ENCODE data around the gene UBA3.

UBA3 gene

DNA sequence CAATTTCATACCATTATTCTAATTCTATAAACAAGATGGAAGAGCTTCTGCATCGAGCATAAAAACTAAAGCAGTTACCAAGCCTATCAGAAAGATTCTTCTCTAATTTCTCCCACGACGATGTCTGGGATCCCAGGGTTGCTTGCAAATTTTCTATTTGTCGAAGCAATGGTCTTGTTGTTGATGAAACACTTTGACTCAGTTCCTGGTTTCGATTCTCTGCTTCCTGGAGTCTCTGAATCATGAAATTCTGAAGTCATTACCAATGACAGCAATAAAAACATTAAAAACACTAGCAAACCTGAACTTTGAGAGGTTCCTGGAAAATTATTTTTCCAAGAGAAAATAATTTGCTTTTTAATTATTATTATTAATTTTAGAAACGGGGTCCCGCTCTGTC lies 46.7 kb downstream of the UBA3 start:
- no peak overlapping the region for H2AK5ac ChIP-seq (ENCODE audit: low read depth, low read length)
- DNase-seq (ENCODE audit: low spot score) = no peak
- H2BK15ac ChIP-seq (ENCODE audit: low read length) = no peak overlapping the region
- no peak overlapping the region for H3K4me3 ChIP-seq (ENCODE audit: low read length in 2 of 2)
- no peak overlapping the region for H4K91ac ChIP-seq (ENCODE audit: low read depth, low read length, poor library complexity)
- no peaks in the 10 kb centered on the region for H3K79me1 ChIP-seq (ENCODE audit: low read depth, low read length)
- H3K9me3 ChIP-seq (replicated peaks in 1 of 2; ENCODE audit: control insufficient read depth in 2 of 2, insufficient read depth in 1 of 2, low read depth in 1 of 2, low read length in 2 of 2) = no peaks in the 10 kb centered on the region
- no peaks in the 10 kb centered on the region for H3K27me3 ChIP-seq (ENCODE audit: control insufficient read depth in 3 of 3, insufficient read depth in 3 of 3, low read depth in 1 of 3, low read length in 3 of 3)
- H3K4me2 ChIP-seq (ENCODE audit: insufficient read depth, low read length, poor library complexity, severe bottlenecking) = no peak overlapping the region
- no peak overlapping the region for H2BK5ac ChIP-seq (ENCODE audit: low read length)
- H2AFZ ChIP-seq (ENCODE audit: low read length) = no peak overlapping the region
- H3K14ac ChIP-seq (ENCODE audit: low read length) = no peak overlapping the region
- no peak overlapping the region for H2BK120ac ChIP-seq (ENCODE audit: low read depth, low read length)
- no peak overlapping the region for H2BK12ac ChIP-seq (ENCODE audit: low read length)
- peaks cover 14 to 95% of the 10 kb centered on the region in 2 donors for H3K36me3 ChIP-seq (replicated peaks in 1 of 2; ENCODE audit: control insufficient read depth in 2 of 2, insufficient read depth in 2 of 2, low read length in 2 of 2)
- H3K27ac ChIP-seq (replicated peaks; ENCODE audit: low read length) = no peak overlapping the region
- H3K9ac ChIP-seq (ENCODE audit: low read depth, low read length, poor library complexity) = no peak overlapping the region
- no peaks in the 10 kb centered on the region for H3K4me1 ChIP-seq (ENCODE audit: control insufficient read depth in 2 of 2, insufficient read depth in 1 of 2, low read depth in 1 of 2, low read length in 2 of 2)
- H3K18ac ChIP-seq (ENCODE audit: low read length) = no peak overlapping the region
- WGBS, 2 donors (ENCODE audit: extremely low coverage in 2 of 2, insufficient read length in 2 of 2, insufficient replicate concordance in 1 of 2) = no CpG with 5 or more reads among the region's 7 CpGs
- H3K4ac ChIP-seq (ENCODE audit: low read length) = no peak overlapping the region
- H4K8ac ChIP-seq (ENCODE audit: low read depth, low read length) = no peak overlapping the region
- H3K23ac ChIP-seq (ENCODE audit: low read depth, low read length, poor library complexity) = no peak overlapping the region

DNA sequence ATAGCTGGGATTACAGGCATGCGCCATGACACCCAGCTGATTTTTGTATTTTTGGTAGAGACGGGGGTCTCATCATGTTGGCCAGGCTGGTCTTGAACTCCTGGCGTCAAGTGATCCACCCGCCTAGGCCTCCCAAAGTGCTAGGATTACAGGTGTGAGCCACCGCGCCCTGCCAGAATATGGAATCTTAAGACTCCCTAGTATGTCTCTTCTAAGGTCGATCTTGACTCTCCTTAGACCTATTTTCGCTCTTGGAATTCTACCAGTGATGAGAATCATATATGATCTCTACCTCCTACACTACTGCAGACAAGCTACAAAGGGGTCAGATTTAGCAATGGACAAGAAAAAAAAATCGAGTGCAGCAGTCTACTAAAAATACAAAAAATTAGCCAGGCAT lies 47.4 kb downstream of the UBA3 start:
- no CpG with 5 or more reads among the region's 9 CpGs for WGBS, 2 donors (ENCODE audit: extremely low coverage in 2 of 2, insufficient read length in 2 of 2, insufficient replicate concordance in 1 of 2)
- H3K27ac ChIP-seq (replicated peaks; ENCODE audit: low read length) = no peak overlapping the region
- H4K91ac ChIP-seq (ENCODE audit: low read depth, low read length, poor library complexity) = no peak overlapping the region
- no peak overlapping the region for H2AFZ ChIP-seq (ENCODE audit: low read length)
- H3K27me3 ChIP-seq (ENCODE audit: control insufficient read depth in 3 of 3, insufficient read depth in 3 of 3, low read depth in 1 of 3, low read length in 3 of 3) = no peaks in the 10 kb centered on the region
- H3K4me3 ChIP-seq (ENCODE audit: low read length in 2 of 2) = no peak overlapping the region
- H2BK120ac ChIP-seq (ENCODE audit: low read depth, low read length) = no peak overlapping the region
- H2AK5ac ChIP-seq (ENCODE audit: low read depth, low read length) = no peak overlapping the region
- H2BK15ac ChIP-seq (ENCODE audit: low read length) = no peak overlapping the region
- H3K36me3 ChIP-seq (replicated peaks in 1 of 2; ENCODE audit: control insufficient read depth in 2 of 2, insufficient read depth in 2 of 2, low read length in 2 of 2) = peaks cover 12 to 95% of the 10 kb centered on the region in 2 donors
- H2BK12ac ChIP-seq (ENCODE audit: low read length) = no peak overlapping the region
- DNase-seq (ENCODE audit: low spot score) = no peak
- no peak overlapping the region for H3K18ac ChIP-seq (ENCODE audit: low read length)
- H4K8ac ChIP-seq (ENCODE audit: low read depth, low read length) = no peak overlapping the region
- H3K9me3 ChIP-seq (replicated peaks in 1 of 2; ENCODE audit: control insufficient read depth in 2 of 2, insufficient read depth in 1 of 2, low read depth in 1 of 2, low read length in 2 of 2) = no peaks in the 10 kb centered on the region
- H3K4me2 ChIP-seq (ENCODE audit: insufficient read depth, low read length, poor library complexity, severe bottlenecking) = no peak overlapping the region
- no peak overlapping the region for H3K4ac ChIP-seq (ENCODE audit: low read length)
- no peaks in the 10 kb centered on the region for H3K79me1 ChIP-seq (ENCODE audit: low read depth, low read length)
- no peak overlapping the region for H3K23ac ChIP-seq (ENCODE audit: low read depth, low read length, poor library complexity)
- H2BK5ac ChIP-seq (ENCODE audit: low read length) = no peak overlapping the region
- no peak overlapping the region for H3K9ac ChIP-seq (ENCODE audit: low read depth, low read length, poor library complexity)
- H3K14ac ChIP-seq (ENCODE audit: low read length) = no peak overlapping the region
- no peaks in the 10 kb centered on the region for H3K4me1 ChIP-seq (ENCODE audit: control insufficient read depth in 2 of 2, insufficient read depth in 1 of 2, low read depth in 1 of 2, low read length in 2 of 2)

DNA sequence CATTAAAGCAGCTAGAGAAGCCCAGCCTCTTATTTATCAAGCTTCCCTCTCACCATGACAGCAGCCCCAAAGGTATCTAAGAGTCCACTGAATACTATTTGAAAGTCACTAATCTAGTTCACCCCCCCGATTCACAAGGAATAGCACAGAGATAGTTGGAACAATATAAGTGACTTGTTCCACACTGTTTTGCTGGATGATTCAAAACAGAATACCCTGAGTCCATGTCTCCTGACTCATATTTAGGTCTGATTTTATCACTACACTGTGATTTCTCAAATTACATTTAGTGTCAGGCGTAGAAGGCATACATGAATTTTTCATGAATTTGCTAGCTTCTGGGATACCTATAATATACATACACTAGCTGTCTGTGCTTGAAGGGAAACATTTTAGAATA lies 48.0 kb downstream of the UBA3 start:
- Histone ChIP-seq H3K14ac (ENCODE audit: low read length) (no peak overlapping the region), H3K36me3 (replicated peaks in 1 of 2; ENCODE audit: control insufficient read depth in 2 of 2, insufficient read depth in 2 of 2, low read length in 2 of 2) (peaks cover 13 to 98% of the 10 kb centered on the region in 2 donors), H3K27ac (replicated peaks; ENCODE audit: low read length) (no peak overlapping the region), H4K91ac (ENCODE audit: low read depth, low read length, poor library complexity) (no peak overlapping the region), H2AFZ (ENCODE audit: low read length) (no peak overlapping the region), H3K4me3 (ENCODE audit: low read length in 2 of 2) (no peak overlapping the region), H3K79me1 (ENCODE audit: low read depth, low read length) (no peaks in the 10 kb centered on the region), H2BK120ac (ENCODE audit: low read depth, low read length) (no peak overlapping the region), H2BK12ac (ENCODE audit: low read length) (no peak overlapping the region), H3K23ac (ENCODE audit: low read depth, low read length, poor library complexity) (no peak overlapping the region), H2AK5ac (ENCODE audit: low read depth, low read length) (no peak overlapping the region), H4K8ac (ENCODE audit: low read depth, low read length) (no peak overlapping the region), H2BK5ac (ENCODE audit: low read length) (no peak overlapping the region), H3K9me3 (replicated peaks in 1 of 2; ENCODE audit: control insufficient read depth in 2 of 2, insufficient read depth in 1 of 2, low read depth in 1 of 2, low read length in 2 of 2) (no peaks in the 10 kb centered on the region), H3K18ac (ENCODE audit: low read length) (no peak overlapping the region), H3K4me2 (ENCODE audit: insufficient read depth, low read length, poor library complexity, severe bottlenecking) (no peak overlapping the region), H2BK15ac (ENCODE audit: low read length) (no peak overlapping the region), H3K9ac (ENCODE audit: low read depth, low read length, poor library complexity) (no peak overlapping the region), H3K4me1 (ENCODE audit: control insufficient read depth in 2 of 2, insufficient read depth in 1 of 2, low read depth in 1 of 2, low read length in 2 of 2) (no peaks in the 10 kb centered on the region), H3K4ac (ENCODE audit: low read length) (no peak overlapping the region), H3K27me3 (ENCODE audit: control insufficient read depth in 3 of 3, insufficient read depth in 3 of 3, low read depth in 1 of 3, low read length in 3 of 3) (no peaks in the 10 kb centered on the region)
- no peak for DNase-seq (ENCODE audit: low spot score)
- WGBS, 2 donors (ENCODE audit: extremely low coverage in 2 of 2, insufficient read length in 2 of 2, insufficient replicate concordance in 1 of 2) = no CpG with 5 or more reads among the region's 2 CpGs

DNA sequence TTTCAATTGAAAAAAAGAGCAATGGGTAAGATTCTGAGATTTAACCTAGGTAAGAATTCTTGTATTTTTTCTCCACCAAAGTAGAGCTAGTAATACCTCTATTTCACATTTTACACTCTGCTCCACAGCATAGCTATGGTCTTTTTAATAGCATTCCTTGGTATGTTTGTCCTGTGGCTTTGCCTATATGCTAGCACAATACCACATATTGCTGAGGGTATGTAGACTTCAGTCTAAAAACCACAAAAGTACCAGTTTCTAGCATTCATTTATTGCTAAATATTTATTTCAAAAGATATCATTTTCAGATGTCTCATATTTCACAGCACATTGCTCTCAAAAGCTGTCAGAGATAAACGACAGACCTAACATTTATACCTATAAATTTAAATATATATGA lies 48.5 kb downstream of the UBA3 start:
- Histone ChIP-seq H3K4me2 (ENCODE audit: insufficient read depth, low read length, poor library complexity, severe bottlenecking) (no peak overlapping the region), H3K4ac (ENCODE audit: low read length) (no peak overlapping the region), H3K27ac (replicated peaks; ENCODE audit: low read length) (no peak overlapping the region), H3K14ac (ENCODE audit: low read length) (no peak overlapping the region), H3K23ac (ENCODE audit: low read depth, low read length, poor library complexity) (no peak overlapping the region), H2BK5ac (ENCODE audit: low read length) (no peak overlapping the region), H4K91ac (ENCODE audit: low read depth, low read length, poor library complexity) (no peak overlapping the region), H2AFZ (ENCODE audit: low read length) (no peak overlapping the region), H2AK5ac (ENCODE audit: low read depth, low read length) (no peak overlapping the region), H4K8ac (ENCODE audit: low read depth, low read length) (no peak overlapping the region), H3K9me3 (replicated peaks in 1 of 2; ENCODE audit: control insufficient read depth in 2 of 2, insufficient read depth in 1 of 2, low read depth in 1 of 2, low read length in 2 of 2) (no peaks in the 10 kb centered on the region), H3K18ac (ENCODE audit: low read length) (no peak overlapping the region), H3K9ac (ENCODE audit: low read depth, low read length, poor library complexity) (no peak overlapping the region), H2BK15ac (ENCODE audit: low read length) (no peak overlapping the region), H3K79me1 (ENCODE audit: low read depth, low read length) (no peaks in the 10 kb centered on the region), H3K4me3 (ENCODE audit: low read length in 2 of 2) (no peak overlapping the region), H2BK12ac (ENCODE audit: low read length) (no peak overlapping the region), H2BK120ac (ENCODE audit: low read depth, low read length) (no peak overlapping the region), H3K36me3 (replicated peaks in 1 of 2; ENCODE audit: control insufficient read depth in 2 of 2, insufficient read depth in 2 of 2, low read length in 2 of 2) (peaks cover 14 to 98% of the 10 kb centered on the region in 2 donors), H3K27me3 (ENCODE audit: control insufficient read depth in 3 of 3, insufficient read depth in 3 of 3, low read depth in 1 of 3, low read length in 3 of 3) (no peaks in the 10 kb centered on the region), H3K4me1 (ENCODE audit: control insufficient read depth in 2 of 2, insufficient read depth in 1 of 2, low read depth in 1 of 2, low read length in 2 of 2) (no peaks in the 10 kb centered on the region)
- no CpG with 5 or more reads among the region's 1 CpG for WGBS, 2 donors (ENCODE audit: extremely low coverage in 2 of 2, insufficient read length in 2 of 2, insufficient replicate concordance in 1 of 2)
- DNase-seq (ENCODE audit: low spot score) = no peak

Data from neuronal stem cell (in vitro differentiated cells).